GM19328 (cell line): ENCODE results near the gene HOXD9.

Experiments used
- ATAC-seq: cut with Tn5 transposase; IDR thresholded peaks from one replicate; pipeline ENCODE4 v1.9.1; 2021; ENCODE audit warnings: mild to moderate bottlenecking, moderate library complexity; ENCODE audit not compliant: unreplicated experiment

HOXD9 gene

DNA sequence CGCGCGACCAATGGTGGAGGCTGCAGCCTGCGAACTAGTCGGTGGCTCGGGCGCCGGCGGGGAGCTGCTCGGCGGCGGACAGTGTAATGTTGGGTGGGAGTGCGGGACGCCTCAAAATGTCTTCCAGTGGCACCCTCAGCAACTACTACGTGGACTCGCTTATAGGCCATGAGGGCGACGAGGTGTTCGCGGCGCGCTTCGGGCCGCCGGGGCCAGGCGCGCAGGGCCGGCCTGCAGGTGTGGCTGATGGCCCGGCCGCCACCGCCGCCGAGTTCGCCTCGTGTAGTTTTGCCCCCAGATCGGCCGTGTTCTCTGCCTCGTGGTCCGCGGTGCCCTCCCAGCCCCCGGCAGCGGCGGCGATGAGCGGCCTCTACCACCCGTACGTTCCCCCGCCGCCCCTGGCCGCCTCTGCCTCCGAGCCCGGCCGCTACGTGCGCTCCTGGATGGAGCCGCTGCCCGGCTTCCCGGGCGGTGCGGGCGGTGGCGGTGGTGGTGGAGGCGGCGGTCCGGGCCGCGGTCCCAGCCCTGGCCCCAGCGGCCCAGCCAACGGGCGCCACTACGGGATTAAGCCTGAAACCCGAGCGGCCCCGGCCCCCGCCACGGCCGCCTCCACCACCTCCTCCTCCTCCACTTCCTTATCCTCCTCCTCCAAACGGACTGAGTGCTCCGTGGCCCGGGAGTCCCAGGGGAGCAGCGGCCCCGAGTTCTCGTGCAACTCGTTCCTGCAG, at the start of gene HOXD9:
TSS of gene HOXD9 (plus strand) at position 37 of the 728 bp plus-strand sequence. CDS start at position 87, 50 bp downstream.
- ATAC-seq: no peak

DNA sequence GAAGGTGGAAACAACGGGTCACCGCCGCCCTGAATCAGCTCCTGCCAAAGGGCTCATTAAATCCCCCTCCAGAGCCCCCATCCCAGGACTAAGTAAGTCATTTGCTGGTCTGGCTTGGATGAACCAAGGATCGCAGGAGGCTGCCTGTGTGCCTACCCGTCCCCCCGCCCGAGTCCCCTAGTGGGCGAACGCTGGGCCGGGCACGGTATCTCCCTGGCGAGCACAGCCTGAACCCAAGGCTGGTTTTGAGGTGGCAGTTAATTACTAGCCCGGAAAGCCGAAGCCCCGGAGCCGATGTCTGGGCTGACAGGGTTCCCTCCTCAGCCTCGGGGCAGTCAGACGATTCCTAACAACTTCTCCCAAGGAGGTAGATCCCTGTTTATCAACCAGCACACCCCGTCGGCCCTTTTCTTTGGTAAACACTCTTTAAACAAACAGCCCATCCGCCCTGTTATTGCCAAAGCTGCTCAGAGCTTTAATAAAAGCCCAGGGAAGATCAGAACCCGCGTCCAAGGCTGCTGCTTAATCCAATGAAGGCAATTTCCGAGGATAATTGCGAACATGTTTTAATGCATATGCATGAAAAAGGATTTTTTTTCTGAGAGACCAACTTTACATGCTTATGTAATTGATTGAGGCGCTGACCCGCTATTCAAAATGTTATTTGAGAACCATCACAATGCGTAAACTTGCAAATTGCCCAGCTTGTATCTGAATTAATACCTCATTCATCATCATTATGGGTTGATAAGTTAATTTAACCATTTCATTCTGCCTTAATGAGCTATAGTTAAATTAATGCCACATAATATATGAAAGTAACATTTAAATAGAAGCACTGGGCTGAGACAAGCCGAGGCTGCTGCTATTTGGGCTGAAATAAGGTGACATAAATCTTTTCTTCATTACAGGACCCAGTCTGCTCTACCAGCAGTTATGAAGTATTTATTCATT, 49.3 kb upstream of the HOXD9 start:
- ATAC-seq: no peak

DNA sequence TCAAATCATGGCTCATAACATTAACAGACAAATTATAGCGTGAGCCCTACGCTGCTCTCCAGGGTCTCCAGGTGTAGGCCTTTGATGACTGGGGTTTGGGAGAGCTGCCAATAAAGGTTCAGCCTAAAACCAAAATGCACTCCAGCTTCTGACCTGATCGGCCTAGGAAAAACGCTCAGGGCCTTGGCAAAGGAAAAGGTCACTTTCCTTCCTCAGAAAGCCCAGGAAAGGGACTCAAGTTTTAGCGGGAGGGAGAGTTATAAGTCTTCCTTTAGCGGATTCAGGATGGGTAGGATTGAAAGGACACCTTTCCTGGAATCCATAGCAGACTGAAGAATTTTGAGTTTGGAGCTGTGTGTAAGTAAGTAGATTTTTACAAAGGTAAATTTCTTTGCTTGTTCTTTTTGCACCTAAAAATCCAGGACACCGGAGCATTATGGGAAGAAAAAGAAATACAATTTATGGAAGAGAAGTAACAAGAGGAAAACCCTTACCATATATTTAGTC, 47.5 kb upstream of the HOXD9 start:
- ATAC-seq: no peak

DNA sequence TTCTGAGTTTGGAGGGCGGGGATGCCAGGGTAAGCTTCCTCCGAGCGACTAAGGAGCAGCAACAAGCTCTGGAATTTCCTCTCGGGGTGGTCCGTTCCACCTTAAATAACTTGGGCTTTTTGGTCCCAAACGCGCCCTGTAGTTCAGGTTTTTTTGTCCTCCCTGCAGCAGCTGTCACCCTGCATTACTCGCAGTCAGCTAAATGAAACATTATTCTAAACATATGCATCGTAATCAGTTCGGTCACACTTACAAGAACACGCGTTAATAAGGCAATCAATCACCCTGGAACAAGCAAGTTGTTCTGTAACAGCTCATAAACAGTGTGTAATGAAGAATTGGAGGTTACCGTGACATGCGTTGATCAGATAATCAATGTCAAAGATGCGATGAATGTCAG, 47.0 kb upstream of the HOXD9 start:
- no peak for ATAC-seq

DNA sequence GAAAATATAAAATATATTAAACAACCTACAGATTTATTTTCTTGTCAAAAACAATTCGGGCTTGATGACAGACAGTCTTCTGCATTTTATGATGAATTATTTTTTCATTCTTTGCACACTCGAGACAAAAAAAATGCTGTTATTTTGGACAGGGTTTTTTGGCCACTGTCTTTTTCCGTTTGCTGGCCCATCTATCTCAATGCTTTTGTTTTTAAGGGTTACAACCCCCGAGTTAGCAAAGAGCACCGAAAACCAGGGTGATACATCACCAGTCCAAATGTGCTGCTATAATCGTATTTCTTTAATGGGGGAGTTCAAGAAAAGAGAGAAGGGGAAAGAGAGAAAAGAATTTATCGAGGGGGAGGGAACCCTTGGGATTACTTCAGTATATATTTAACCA, 46.5 kb upstream of the HOXD9 start:
- no peak for ATAC-seq

DNA sequence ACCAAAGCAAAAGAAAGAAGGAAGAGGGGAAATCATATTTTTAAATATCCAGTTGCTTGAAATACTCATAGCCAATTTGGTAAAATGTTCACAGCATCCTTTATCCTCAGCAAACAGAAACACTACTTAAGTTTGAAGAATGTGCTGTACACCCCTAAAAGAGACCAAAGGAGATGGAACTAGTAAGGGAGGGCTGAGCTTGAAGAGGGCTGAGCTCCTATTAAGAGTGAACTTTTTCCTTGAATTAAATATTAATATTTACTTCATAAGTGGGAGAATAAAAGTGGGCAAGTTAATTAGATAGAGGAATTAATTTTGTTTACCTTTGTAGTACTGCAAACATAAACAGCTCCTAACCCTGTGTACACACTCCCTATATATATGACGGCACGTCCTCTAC, 45.7 kb upstream of the HOXD9 start:
- no peak for ATAC-seq

DNA sequence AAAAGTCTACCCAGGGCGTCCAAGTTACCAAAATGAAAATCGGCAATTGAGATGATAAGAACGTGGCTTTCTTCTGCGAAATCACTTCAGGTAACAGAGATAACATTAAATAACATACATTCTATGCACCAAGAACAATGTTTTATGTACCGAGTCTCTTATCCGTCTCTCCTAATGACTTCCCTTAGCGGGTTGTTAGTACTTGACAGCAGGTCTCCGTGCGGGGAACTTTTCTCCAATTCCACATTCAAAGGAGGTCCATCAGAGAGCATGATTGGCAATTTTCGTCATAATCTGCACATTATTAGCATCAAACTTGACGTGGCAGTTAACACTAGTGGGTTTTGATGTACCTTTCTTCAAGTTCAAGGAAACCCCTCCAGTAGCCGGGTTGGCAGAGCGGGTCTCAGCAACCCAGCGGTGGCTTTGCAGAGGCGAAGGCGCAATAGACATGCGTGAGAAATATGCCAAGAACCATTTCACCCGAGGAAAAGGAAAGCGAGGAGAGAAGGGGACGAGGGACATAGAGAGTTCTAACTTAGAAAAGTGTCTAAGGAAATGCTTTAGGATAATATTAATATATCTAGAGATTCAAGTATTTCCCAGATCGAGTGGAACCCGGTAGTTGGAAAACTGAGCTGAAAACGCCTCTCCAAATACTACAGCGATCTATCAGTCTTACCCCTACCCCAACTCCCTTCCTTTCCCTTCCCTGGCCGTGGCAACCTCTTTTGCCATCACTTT, 43.8 kb upstream of the HOXD9 start:
- no peak for ATAC-seq

DNA sequence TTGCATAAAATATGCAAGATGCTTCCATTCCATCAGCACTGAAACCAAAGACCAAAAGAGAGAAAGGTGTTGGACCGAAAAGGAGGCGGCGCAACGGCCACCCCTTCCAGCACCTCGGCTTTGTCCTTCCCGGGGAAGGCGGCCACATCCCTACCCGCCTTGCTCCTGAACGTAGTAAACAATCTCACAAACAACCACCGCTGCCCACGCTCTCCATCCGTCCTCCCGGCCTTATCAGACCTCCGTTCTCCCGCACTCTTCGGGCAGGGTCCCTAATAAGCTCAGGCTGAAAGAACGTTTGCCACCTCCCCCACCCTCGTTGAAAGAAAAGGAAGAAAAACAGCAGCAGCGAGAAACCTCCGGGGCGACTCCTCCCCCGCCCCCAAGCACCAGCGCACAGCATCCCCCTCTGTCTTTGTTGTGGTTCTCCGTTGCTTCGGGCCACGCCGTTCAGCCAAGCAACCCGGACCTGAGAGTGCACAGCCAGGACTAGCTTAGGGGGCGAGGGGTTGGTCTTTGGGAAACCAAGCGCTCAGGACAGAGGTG, 43.2 kb upstream of the HOXD9 start:
- ATAC-seq: no peak

DNA sequence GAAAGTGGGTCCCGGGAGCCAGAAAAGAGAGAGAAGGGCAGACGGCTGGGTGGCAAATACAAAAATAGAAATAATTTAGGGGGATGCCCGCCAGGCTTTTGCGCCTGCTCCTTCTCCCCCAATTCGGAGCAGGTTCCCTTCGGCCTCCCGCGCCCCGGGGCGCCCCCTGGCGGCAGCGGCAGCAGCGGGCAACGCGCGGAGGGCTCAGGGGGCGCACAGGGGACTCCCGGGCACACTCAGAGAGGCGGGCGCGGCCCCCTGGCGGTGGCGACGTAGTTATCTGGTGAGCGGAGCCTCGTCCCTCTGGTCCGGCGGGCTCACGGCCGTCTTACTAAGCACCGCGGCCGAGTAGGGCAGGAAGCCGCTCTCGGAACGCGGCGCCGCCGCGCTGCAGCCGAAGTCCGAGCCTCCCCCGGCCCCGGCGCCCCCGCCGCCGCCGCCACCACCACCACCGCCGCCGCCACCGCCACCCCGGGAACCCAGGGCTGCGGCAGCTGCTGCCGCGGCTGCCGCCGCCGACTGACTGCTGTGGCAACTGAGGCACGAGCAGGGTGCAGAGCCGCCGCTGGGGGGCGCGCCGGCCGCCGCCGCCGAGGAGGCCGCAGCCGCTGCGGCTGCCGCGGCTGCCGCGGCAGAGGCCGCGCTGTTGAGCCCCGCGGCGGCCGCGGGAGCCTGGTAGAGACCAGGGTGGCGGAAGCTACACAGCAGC, 42.5 kb upstream of the HOXD9 start:
- no peak for ATAC-seq

DNA sequence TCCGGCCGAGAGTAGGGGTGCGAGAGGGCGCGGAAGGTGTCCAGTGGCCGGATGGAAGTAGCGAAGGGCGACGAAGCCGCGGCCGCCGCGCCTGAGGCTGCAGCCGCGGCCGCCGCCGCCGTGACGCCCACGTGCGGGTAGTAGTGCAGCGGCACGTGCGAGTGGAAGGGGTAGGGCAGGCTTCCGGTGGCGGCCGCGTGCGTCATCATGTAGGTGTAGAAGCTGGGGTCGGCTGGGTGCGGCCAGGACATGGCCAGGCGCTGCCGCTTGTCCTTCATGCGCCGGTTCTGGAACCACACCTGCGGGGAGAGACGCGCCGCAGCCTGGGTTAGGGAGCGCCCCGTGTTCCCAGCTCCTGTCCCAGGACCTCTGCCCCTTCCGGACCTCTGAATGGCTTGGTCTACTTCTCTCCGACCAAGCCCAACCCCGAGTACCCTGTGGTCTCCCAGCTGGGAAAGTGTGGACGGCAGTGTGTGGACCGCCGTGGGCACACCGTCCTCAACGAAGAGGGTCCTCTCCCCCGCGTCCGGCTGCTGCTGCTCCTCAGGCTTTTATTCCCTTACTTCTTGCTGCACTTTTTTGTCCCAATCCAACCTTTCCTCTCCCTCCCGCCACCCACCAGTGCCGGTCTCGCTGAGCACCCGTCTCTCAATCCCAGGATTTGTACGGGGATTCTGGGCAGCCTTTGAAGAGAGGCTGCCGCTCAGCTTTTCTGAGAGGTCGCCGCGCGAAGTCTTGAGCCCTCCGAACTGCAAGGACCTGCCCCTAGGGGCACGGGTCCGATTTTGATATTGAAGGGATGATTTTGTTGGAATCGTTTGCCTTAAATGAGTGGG, 41.8 kb upstream of the HOXD9 start:
- no peak for ATAC-seq

DNA sequence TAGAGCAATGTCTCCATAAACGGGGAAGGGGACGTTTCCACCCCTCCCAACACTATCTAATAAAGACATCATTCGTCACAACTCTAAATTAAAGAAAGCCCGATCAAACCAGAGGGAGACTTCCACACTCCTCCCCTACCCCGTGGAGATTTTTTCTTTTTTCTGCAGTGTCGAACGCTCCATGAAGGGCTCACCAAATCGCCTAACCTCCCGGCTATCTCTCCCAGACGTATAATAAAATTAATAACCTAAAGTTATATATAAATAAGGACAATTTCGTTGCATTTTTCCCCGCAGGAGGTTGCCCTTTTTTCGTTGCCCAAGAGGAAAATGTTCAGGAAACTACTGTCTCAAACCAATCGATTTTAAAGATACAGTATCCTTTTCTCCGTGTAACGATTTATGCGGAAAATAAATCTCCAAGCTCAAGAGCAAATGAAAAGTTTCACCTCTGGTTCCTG, 41.1 kb upstream of the HOXD9 start:
- no peak for ATAC-seq

DNA sequence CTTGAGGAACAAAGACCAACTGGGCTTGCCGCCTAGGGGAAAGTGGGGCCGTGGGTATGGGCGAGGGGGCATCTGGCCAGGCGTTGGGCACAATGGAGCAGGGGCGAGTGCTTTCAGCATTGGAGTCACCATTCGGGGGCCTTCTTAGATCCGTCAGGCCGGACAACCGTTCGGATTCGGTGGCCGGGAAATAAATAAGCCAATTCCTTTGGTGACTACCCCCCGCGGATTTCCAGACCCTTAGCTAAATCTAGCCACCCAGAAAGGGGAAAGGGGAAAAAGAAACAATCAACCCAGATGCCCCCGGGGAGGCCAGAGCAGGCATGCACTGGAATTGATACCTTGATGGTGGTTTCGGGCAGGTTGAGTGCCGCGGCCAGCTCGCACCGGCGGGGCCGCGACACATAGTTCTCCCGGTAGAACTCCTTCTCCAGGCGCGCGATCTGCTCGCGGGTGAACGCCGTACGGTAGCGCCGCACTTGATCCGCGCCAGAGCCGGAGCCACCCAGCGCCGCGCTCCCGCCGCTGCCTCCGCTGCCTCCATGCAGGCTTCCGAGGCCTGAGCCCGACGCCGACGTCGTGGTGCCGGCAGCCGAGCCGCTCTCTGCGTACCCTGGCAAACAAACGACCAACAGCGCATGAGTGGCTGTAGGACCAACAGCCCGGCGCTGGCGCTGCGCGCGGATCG, 40.5 kb upstream of the HOXD9 start:
- no peak for ATAC-seq

DNA sequence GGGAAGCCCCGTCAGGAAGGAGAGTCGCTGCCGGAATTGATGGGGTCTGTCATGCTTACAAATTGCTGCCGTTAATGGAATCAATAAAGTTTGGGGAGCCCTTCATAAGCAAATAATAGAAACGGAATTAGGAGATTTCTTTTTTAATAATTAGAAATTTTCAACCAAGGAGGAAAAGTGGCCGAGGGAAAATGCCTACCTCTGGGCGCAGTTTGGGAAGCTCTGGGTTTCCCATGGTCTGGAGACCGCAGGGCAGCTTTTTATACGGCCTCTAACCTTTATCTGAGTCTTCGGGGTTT, 40.0 kb upstream of the HOXD9 start:
- no peak for ATAC-seq

DNA sequence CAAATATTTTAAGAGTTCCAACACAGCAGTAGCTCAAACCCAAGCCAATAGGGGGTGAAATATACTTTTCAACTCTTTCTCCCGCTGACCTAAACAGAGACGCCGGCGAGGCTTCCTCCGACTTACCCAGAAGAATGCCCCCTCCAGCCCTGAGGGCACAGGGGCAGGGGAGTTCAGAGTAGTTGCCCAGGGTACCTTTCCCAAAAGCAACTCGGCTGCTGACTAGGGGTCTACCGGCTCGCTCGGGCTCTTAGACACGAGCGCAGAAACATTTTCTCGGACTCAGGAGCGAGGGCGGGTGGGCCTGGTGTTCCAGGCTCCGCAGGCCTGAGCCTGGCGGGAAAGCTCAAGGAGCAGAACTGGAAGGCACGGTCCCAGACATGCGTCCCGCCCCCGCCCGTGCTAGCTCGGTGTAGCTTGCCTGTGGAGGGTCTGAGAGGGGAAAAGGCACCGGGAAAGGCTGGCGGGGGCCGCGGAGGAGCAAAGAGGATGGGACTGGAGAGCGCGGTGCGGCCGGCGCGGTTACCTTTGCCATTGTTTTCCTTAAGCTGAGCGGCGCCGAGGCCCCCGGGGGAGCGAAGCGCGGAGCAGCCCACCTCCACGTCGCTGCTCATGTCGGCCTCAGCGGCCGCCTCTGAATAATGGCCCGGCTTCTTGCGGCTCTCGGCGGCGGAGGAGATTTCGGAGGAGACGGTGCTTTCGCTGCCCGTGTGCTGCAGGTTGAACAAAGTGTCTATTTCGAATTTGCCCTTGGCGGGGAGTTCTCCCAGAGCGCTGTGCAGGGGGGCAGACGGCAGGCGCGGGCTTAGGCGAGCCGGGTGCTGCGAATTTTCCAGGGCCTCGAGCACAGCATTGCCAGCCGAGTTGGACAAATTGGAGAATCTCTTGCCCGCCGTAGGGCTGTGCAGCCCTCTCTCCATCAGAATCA, 39.4 kb upstream of the HOXD9 start:
- ATAC-seq: no peak

DNA sequence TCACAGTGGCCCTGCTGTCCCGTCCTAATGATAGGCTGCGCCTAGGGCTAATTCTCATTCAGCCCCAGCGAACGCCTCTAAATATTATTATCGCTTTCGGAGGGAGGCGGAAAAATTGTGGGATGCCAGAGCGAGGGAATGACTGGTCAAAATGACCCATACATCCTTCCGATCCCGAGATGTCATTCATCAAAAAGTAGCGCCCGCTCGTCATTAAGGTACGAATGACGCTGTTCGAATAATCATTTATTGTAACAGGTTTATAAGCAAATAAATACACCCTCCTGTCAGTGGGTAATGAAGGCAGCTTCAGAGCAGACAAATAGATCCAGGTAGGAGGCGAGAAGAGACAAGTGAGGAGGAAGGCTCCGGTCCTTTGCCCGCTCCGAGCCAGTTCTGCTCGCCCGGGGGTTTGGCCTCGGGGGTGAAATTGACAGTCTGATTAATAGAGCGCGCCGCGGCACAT, 38.7 kb upstream of the HOXD9 start, which contains the start of gene EVX2:
TSS of gene EVX2 (minus strand) at position 167 of the 466 bp plus-strand sequence. CDS start 186 bp downstream, outside the sequence.
- ATAC-seq: no peak

DNA sequence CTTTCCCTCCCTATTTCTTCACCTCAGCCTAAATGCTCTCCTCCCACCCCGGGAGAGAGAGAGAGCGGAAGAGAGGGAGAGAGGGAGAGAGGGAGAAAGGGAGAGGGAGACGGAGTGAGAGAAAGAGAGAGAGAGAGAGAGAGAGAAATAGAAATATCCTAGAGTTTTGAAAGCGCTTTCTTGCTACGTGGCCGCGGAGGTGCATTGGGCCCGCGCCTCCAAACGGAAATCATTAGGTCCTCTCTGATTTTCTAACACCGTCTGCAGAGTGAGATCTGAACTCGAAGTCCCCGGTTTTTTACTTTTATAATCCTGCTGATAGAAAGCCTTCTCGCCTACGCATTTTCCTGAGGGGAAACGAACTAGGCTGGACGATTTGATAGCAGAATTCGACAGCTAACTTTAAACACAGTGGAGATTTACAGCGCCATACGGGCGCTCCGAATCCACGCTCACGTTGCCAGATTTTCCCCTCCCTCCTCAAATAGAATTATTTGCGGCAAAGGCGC, 37.9 kb upstream of the HOXD9 start:
- no peak for ATAC-seq

DNA sequence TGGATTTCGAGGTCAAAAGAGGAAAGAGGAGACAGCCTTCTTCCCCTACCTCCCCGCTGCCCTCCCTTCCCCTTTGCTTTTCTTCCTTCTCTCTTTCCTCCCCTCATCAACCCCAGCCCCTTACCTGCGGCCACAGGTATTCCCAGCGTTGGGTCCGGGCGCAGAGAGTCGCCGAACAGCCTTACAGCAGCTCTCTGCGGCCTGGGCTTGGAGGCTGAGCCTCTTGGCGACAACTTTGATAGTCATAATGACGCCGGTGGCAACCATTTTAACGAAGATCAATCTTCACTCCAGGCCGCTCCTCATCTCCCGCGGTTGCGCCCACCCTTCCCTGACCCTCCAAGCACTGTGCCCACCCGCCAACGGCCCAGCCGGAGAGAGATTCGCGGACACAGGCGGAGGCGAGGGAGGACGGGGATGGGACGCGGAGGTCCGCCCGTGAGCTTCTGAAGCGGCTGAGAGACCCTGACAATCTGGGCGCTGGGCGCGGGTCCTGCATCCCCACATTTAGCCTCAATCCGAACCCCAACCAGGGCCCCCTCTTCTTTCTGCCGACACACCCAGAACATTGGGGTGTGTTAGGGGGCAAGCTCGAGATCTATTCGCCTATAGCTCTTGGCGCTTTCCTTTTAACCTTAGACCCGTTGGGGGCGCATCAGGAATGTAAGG, 37.3 kb upstream of the HOXD9 start:
- ATAC-seq: no peak
